A549 (cell line): ENCODE data around the gene HES1.

Experiments
- EP300 ChIP-seq, 2 experiments: fragments of >200 bp; sonication (Bioruptor Twin); formaldehyde crosslinking; IDR thresholded peaks; 2 replicates in 1 of 2; 3 replicates in 1 of 2; pipeline ENCODE4 v1.6.1; 2016 to 2017
- POLR2A ChIP-seq: IDR thresholded peaks from 2 replicates; pipeline ENCODE4 v1.6.1; 2012; ENCODE audit warnings: mild to moderate bottlenecking, low read length
- TF ChIP-seq, protein P1 (sequence below): fragments of >200 bp; sonication (Bioruptor Twin); formaldehyde crosslinking; IDR thresholded peaks from 3 replicates; pipeline ENCODE4 v1.5.1; 2016

DNA sequence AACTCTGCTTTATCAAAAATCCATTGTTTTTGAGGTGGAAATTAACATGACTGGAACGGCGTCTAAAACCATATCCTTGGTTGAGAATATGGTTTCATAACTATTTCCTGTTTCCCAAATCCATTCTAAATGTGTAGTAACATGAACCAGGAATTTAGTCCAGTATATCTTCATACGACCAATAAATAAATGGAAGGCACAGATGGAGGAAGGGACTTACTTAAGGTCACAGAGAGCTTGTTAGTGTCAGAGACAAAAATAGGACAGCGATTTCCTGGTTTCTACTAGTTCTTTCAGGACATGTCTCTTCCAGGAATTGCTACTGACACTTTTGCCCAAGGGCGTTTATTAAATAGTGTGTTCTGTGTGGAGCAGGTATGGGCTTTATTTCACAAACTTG, 41.2 kb downstream of the HES1 start:
- TF ChIP-seq, protein P1, sequence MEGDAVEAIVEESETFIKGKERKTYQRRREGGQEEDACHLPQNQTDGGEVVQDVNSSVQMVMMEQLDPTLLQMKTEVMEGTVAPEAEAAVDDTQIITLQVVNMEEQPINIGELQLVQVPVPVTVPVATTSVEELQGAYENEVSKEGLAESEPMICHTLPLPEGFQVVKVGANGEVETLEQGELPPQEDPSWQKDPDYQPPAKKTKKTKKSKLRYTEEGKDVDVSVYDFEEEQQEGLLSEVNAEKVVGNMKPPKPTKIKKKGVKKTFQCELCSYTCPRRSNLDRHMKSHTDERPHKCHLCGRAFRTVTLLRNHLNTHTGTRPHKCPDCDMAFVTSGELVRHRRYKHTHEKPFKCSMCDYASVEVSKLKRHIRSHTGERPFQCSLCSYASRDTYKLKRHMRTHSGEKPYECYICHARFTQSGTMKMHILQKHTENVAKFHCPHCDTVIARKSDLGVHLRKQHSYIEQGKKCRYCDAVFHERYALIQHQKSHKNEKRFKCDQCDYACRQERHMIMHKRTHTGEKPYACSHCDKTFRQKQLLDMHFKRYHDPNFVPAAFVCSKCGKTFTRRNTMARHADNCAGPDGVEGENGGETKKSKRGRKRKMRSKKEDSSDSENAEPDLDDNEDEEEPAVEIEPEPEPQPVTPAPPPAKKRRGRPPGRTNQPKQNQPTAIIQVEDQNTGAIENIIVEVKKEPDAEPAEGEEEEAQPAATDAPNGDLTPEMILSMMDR, result no peak
- TF ChIP-seq EP300 (IDR thresholded peaks at IDR 0.05), result no peak
- no peak for TF ChIP-seq POLR2A
